HCT116 (cell line): ENCODE data around the gene KCNK6. TPM values are rescaled to one million over a fixed set of nuclear protein-coding genes. Genes with fewer than 3 reads are reported as not detected.
A peak's percentile ranks its signal among the peaks of the same experiment; 100 is the strongest.

ENCODE experiments used
- ATAC-seq: fragments of 200-7000 bp; cut with Tn5 transposase; 2 replicates; pipeline ENCODE4 v1.9.1; 2020; ENCODE audit warnings: mild to moderate bottlenecking, moderate library complexity
- BruUV-seq: library from RNA; stranded (reverse); fragments of 400-500 nt; replicated peaks from 2 replicates; lab custom pipeline; 2021; lab: Mats Ljungman, UMichigan
- CTCF ChIA-PET: fragments of 300-600 bp; sonication (Branson Sonifier 250); formaldehyde crosslinking; loops from one replicate; lab custom pipeline; 2021; ENCODE audit warnings: antibody characterized with exemption; lab: Charles Lee
- POLR2A ChIA-PET: fragments of 300-600, 350-600 bp; sonication (Branson Sonifier 250); formaldehyde crosslinking; loops from one replicate; lab custom pipeline; 2021; ENCODE audit warnings: antibody characterized with exemption; lab: Charles Lee
- RAD21 ChIA-PET, 2 experiments: fragments of 300-600 bp; sonication (Branson Sonifier 250); formaldehyde crosslinking; loops; one replicate each; lab custom pipeline; 2023; ENCODE audit warnings: low total read pairs in 2 of 2; ENCODE audit not compliant: uncharacterized antibody in 2 of 2, unreplicated experiment in 2 of 2, low non-redundant PET in 1 of 2; lab: Charles Lee
- DNase-seq: peaks from one replicate; pipeline ENCODE4 v3.0.0-alpha.2; 2010; ENCODE audit warnings: low read depth, low spot score
- H2AFZ ChIP-seq: fragments of 200-600 bp; shearing (Covaris generic), sonication (generic); 2 replicates; pipeline ENCODE4 v1.6.1; 2017; ENCODE audit warnings: low read depth, mixed run types, mixed read lengths, antibody characterized with exemption, low read length; ENCODE audit not compliant: poor library complexity, severe bottlenecking
- H3K27ac ChIP-seq: 2 replicates; pipeline ENCODE4 v1.5.1; 2012; ENCODE audit warnings: low read depth, low read length
- H3K27me3 ChIP-seq: fragments of 200-600 bp; sonication (generic); 2 replicates; pipeline ENCODE4 v1.6.1; 2016; ENCODE audit warnings: mixed run types, low read length, mixed read lengths; ENCODE audit not compliant: insufficient read depth
- H3K36me3 ChIP-seq, 2 experiments: fragments of 200-500 bp in 1 of 2; fragments of 200-600 bp in 1 of 2; sonication (Bioruptor generic) in 1 of 2; sonication (generic) in 1 of 2; 2 replicates each; pipeline versions ENCODE4 v1.5.1 to v1.6.1; 2014 to 2016; ENCODE audit warnings: low read length in 2 of 2, inconsistent platforms in 1 of 2, mixed read lengths in 1 of 2, mixed run types in 1 of 2; ENCODE audit not compliant: insufficient read depth in 2 of 2, control insufficient read depth in 1 of 2
- H3K4me1 ChIP-seq, 2 experiments: fragments of 200-600 bp in 1 of 2; sonication (generic) in 1 of 2; 2 replicates each; pipeline versions ENCODE4 v1.5.1 to v1.6.1; 2012 to 2017; ENCODE audit warnings: low read length in 2 of 2, inconsistent platforms in 1 of 2, mild to moderate bottlenecking in 1 of 2, mixed read lengths in 1 of 2, mixed run types in 1 of 2, moderate library complexity in 1 of 2; ENCODE audit not compliant: insufficient read depth in 2 of 2, control insufficient read depth in 1 of 2
- H3K4me2 ChIP-seq: fragments of 200-600 bp; sonication (generic); 2 replicates; pipeline ENCODE4 v1.6.1; 2017; ENCODE audit warnings: mixed run types, low read length, mixed read lengths
- H3K4me3 ChIP-seq, 2 experiments: fragments of 200-600 bp in 1 of 2; sonication (generic) in 1 of 2; replicated peaks in 1 of 2; 2 replicates each; pipeline ENCODE4 v1.5.1; 2011 to 2016; ENCODE audit warnings: low read length in 2 of 2, control low read depth in 1 of 2, low read depth in 1 of 2, mild to moderate bottlenecking in 1 of 2, mixed read lengths in 1 of 2, mixed run types in 1 of 2
- H3K79me2 ChIP-seq: fragments of 200-600 bp; sonication (generic); 2 replicates; pipeline ENCODE4 v1.6.1; 2017; ENCODE audit warnings: mild to moderate bottlenecking, mixed run types, low read length, moderate library complexity, mixed read lengths; ENCODE audit not compliant: insufficient read depth
- H3K9ac ChIP-seq: fragments of 200-600 bp; sonication (generic); 2 replicates; pipeline ENCODE4 v1.6.1; 2016; ENCODE audit warnings: low read length, mixed read lengths
- H3K9me2 ChIP-seq: fragments of 200-600 bp; sonication (generic), shearing (Covaris generic); 2 replicates; pipeline ENCODE4 v1.6.1; 2017; ENCODE audit warnings: mixed run types, mild to moderate bottlenecking, moderate library complexity; ENCODE audit not compliant: insufficient read depth
- H3K9me3 ChIP-seq, 2 experiments: fragments of 200-500 bp in 1 of 2; fragments of 200-600 bp in 1 of 2; sonication (Bioruptor generic) in 1 of 2; sonication (generic) in 1 of 2; 2 replicates each; pipeline ENCODE4 v1.6.1; 2014 to 2017; ENCODE audit warnings: low read length in 2 of 2, mixed read lengths in 2 of 2, inconsistent platforms in 1 of 2, low read depth in 1 of 2, mild to moderate bottlenecking in 1 of 2, mixed run types in 1 of 2, moderate library complexity in 1 of 2; ENCODE audit not compliant: control insufficient read depth in 1 of 2, insufficient read depth in 1 of 2
- H4K20me1 ChIP-seq: fragments of 200-600 bp; sonication (generic), shearing (Covaris generic); 2 replicates; pipeline ENCODE4 v1.6.1; 2017; ENCODE audit warnings: mixed run types, mild to moderate bottlenecking, moderate library complexity; ENCODE audit not compliant: insufficient read depth
- ELF1 ChIP-seq: IDR thresholded peaks from 2 replicates; pipeline ENCODE4 v1.6.1; 2012; ENCODE audit warnings: low read depth, borderline replicate concordance
- EZH2 ChIP-seq: fragments of 200-600 bp; sonication (generic); IDR thresholded peaks from 2 replicates; pipeline ENCODE4 v1.6.1; 2017; ENCODE audit warnings: antibody characterized with exemption, mixed run types
- POLR2AphosphoS5 ChIP-seq: IDR thresholded peaks from 2 replicates; pipeline ENCODE4 v1.6.1; 2011; ENCODE audit warnings: mild to moderate bottlenecking, low read depth, low read length, moderate library complexity
- SP1 ChIP-seq: IDR thresholded peaks from 2 replicates; pipeline ENCODE4 v1.6.1; 2012; ENCODE audit warnings: low read depth
- SRF ChIP-seq: IDR thresholded peaks from 2 replicates; pipeline ENCODE4 v1.6.1; 2012; ENCODE audit warnings: low read depth
- ZFX ChIP-seq: fragments of 450-650 bp; IDR thresholded peaks from 2 replicates; pipeline ENCODE4 v1.6.1; 2017
- intact Hi-C: fragments of 100-400 bp; cut with micrococcal nuclease; formaldehyde crosslinking; loops from 2 replicates; pipeline ENCODE4 v1.10.0; 2022
- total RNA-seq: library from RNA; stranded (reverse); gene quantifications from one replicate; pipeline ENCODE4 v1.2.1, GENCODE V29; 2021; ENCODE audit not compliant: unreplicated experiment
- TF ChIP-seq, protein P1 (sequence below): IDR thresholded peaks from 2 replicates; pipeline ENCODE4 v1.6.1; 2012
- TF ChIP-seq, protein P2 (sequence below), 3 experiments: fragments of 200-600 bp in 1 of 3; sonication (generic) in 1 of 3; IDR thresholded peaks in 2 of 3; conservative IDR thresholded peaks in 1 of 3; 2 replicates each; pipeline ENCODE4 v1.5.1; 2012 to 2017; ENCODE audit warnings: low read depth in 2 of 3, low read length in 2 of 3, antibody characterized with exemption in 1 of 3, borderline replicate concordance in 1 of 3, control low read depth in 1 of 3, mild to moderate bottlenecking in 1 of 3, mixed read lengths in 1 of 3, mixed run types in 1 of 3, moderate library complexity in 1 of 3; ENCODE audit not compliant: insufficient read depth in 1 of 3

Gene KCNK6
- total RNA-seq, 1 experiment from 2014 or later = 11.0 TPM

GRCh38 chr19:38315657-38316476 is 3.8 kb upstream of the KCNK6 start, which contains the start of gene YIF1B (continued):
- TF ChIP-seq, protein P1, sequence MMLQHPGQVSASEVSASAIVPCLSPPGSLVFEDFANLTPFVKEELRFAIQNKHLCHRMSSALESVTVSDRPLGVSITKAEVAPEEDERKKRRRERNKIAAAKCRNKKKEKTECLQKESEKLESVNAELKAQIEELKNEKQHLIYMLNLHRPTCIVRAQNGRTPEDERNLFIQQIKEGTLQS = no peak
- TF ChIP-seq SP1 (peak; percentile 64), SRF (no peak), ZFX (no peak)

GRCh38 chr19:38316477-38317067 is 3.1 kb upstream of the KCNK6 start:
- POLR2A ChIA-PET = no interaction called here

DNA sequence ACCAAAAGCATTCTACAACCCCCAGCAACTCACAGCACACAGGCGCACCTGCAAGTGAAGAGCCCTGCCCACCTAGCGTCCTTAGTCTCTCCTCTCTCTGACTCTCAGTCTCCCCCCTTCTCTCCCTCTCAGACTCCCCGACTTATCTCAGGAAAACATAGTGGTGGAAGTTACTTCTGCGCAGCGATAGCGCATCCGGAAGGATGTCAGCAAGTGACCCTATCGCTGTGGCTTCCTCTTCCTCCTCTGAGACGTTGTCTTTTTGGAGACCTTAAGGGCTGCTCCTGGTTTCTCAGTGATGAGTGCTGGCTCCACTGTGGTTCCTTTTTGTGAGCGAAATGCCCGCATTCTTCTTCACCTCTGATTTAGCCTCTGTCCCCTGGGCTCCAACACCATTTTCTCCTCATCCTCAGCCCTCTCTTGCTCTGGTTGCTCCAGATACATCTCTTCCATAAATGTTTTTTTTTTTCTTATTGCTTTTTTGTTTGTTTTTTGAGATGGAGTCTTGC is 2.5 kb upstream of the KCNK6 start:
- H3K4me2 ChIP-seq = peak overlapping the region; percentile 92; the same call in 1 of the 2 replicates
- intact Hi-C loops = no loop called here
- BruUV-seq = no TSS peak

More at GRCh38 chr19:38316477-38317067, 3.1 kb upstream of the KCNK6 start:
- BruUV-seq = no TSS peak
- peak overlapping the region; percentile 45 to 59 for H3K4me3 ChIP-seq
- CTCF ChIA-PET = no interaction called here
- no peak for TF ChIP-seq POLR2AphosphoS5
- peak overlapping the region; percentile 70 for H3K9ac ChIP-seq
- no peaks in the 10 kb centered on the region for H3K36me3 ChIP-seq
- H4K20me1 ChIP-seq = no peaks in the 10 kb centered on the region
- no peaks in the 10 kb centered on the region for H3K27me3 ChIP-seq
- ATAC-seq (no peak), DNase-seq (no peak)
- H3K79me2 ChIP-seq = peaks cover 35% of the 10 kb centered on the region
- intact Hi-C loops = no loop called here
- no peaks in the 10 kb centered on the region for H3K9me3 ChIP-seq
- H3K9me2 ChIP-seq = no peaks in the 10 kb centered on the region
- peak overlapping the region; percentile 54 for H3K27ac ChIP-seq
- peak overlapping the region; percentile 92 for H3K4me2 ChIP-seq
- H3K4me1 ChIP-seq = peaks cover 17 to 46% of the 10 kb centered on the region in 2 experiments
- peak overlapping the region; percentile 82 for H2AFZ ChIP-seq
- RAD21 ChIA-PET = no interaction called here

More for the DNA sequence above, 2.5 kb upstream of the KCNK6 start:
- Histone ChIP-seq H3K27ac (no peak overlapping the region), H3K36me3 (no peaks in the 10 kb centered on the region), H3K4me3 (no peak overlapping the region), H2AFZ (no peak overlapping the region), H3K4me1 (peaks cover 17 to 48% of the 10 kb centered on the region in 2 experiments), H3K79me2 (peaks cover 41% of the 10 kb centered on the region), H3K27me3 (no peaks in the 10 kb centered on the region), H4K20me1 (no peaks in the 10 kb centered on the region), H3K9me2 (no peaks in the 10 kb centered on the region), H3K9ac (no peak overlapping the region), H3K9me3 (no peaks in the 10 kb centered on the region)
- RAD21 ChIA-PET = no interaction called here
- POLR2A ChIA-PET = no interaction called here
- DNase-seq (no peak), ATAC-seq (no peak)
- TF ChIP-seq ELF1 = no peak
- TF ChIP-seq EZH2 = no peak
- TF ChIP-seq, protein P2, sequence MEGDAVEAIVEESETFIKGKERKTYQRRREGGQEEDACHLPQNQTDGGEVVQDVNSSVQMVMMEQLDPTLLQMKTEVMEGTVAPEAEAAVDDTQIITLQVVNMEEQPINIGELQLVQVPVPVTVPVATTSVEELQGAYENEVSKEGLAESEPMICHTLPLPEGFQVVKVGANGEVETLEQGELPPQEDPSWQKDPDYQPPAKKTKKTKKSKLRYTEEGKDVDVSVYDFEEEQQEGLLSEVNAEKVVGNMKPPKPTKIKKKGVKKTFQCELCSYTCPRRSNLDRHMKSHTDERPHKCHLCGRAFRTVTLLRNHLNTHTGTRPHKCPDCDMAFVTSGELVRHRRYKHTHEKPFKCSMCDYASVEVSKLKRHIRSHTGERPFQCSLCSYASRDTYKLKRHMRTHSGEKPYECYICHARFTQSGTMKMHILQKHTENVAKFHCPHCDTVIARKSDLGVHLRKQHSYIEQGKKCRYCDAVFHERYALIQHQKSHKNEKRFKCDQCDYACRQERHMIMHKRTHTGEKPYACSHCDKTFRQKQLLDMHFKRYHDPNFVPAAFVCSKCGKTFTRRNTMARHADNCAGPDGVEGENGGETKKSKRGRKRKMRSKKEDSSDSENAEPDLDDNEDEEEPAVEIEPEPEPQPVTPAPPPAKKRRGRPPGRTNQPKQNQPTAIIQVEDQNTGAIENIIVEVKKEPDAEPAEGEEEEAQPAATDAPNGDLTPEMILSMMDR (IDR thresholded peaks at IDR 0.05 in 2 of 3, conservative IDR thresholded peaks at IDR 0.05 in 1 of 3; ENCODE audit: borderline replicate concordance in 1 of 3, insufficient read depth in 1 of 3, low read depth in 2 of 3, low read length in 2 of 3) = no peak
- CTCF ChIA-PET = no interaction called here
